Liver (tissue), 9 donors: ENCODE data around the gene MAMDC2. TPM values are rescaled to one million over a fixed set of nuclear protein-coding genes. Genes with fewer than 3 reads are reported as not detected.
A peak's percentile ranks its signal among the peaks of the same experiment; 100 is the strongest.

Experiments
- DNase-seq: peaks from one replicate; pipeline ENCODE4 v3.0.0-alpha.2; 2017; ENCODE audit warnings: low spot score
- H3K27ac ChIP-seq, 2 donors: one replicate each; pipeline ENCODE4 v1.7.0; 2013; ENCODE audit warnings: inconsistent platforms in 2 of 2, low read length in 2 of 2, control low read depth in 1 of 2, low read depth in 1 of 2, mild to moderate bottlenecking in 1 of 2
- H3K27me3 ChIP-seq, 4 donors: one replicate each; pipeline versions ENCODE4 v1.6.1 to v1.7.0; 2013; ENCODE audit warnings: low read length in 3 of 4, inconsistent platforms in 1 of 4, mild to moderate bottlenecking in 1 of 4, moderate library complexity in 1 of 4; ENCODE audit not compliant: control insufficient read depth in 4 of 4, insufficient read depth in 4 of 4
- H3K36me3 ChIP-seq, 4 donors: one replicate each; pipeline versions ENCODE4 v1.6.1 to v1.7.0; 2013; ENCODE audit warnings: low read length in 3 of 4, mild to moderate bottlenecking in 3 of 4, low read depth in 1 of 4, moderate library complexity in 1 of 4; ENCODE audit not compliant: control insufficient read depth in 4 of 4, insufficient read depth in 3 of 4
- H3K4me1 ChIP-seq, 4 donors: one replicate each; pipeline versions ENCODE4 v1.6.1 to v1.7.0; 2013; ENCODE audit warnings: low read length in 3 of 4, mild to moderate bottlenecking in 3 of 4, moderate library complexity in 1 of 4; ENCODE audit not compliant: control insufficient read depth in 4 of 4, insufficient read depth in 4 of 4
- H3K4me3 ChIP-seq, 3 donors: one replicate each; pipeline versions ENCODE4 v1.6.1 to v1.7.0; 2013; ENCODE audit warnings: low read length in 3 of 3, control low read depth in 1 of 3, low read depth in 1 of 3, mild to moderate bottlenecking in 1 of 3
- H3K9ac ChIP-seq, 2 donors: one replicate each; pipeline ENCODE4 v1.7.0; 2013; ENCODE audit warnings: low read length in 2 of 2, mild to moderate bottlenecking in 2 of 2, moderate library complexity in 2 of 2, control low read depth in 1 of 2, low read depth in 1 of 2
- H3K9me3 ChIP-seq, 4 donors: one replicate each; pipeline versions ENCODE4 v1.6.1 to v1.7.0; 2013; ENCODE audit warnings: low read length in 3 of 4; ENCODE audit not compliant: control insufficient read depth in 4 of 4
- ATF3 ChIP-seq: IDR thresholded peaks from 2 replicates; pipeline ENCODE4 v1.6.1; 2016; ENCODE audit warnings: antibody characterized with exemption
- CTCF ChIP-seq: fragments of 150-350 bp; IDR thresholded peaks from 2 replicates; pipeline ENCODE4 v1.5.1; 2017; ENCODE audit warnings: improper control_type of control experiment, low read depth, low read length; ENCODE audit not compliant: missing input control
- EGR1 ChIP-seq, 2 donors: IDR thresholded peaks; 2 replicates each; pipeline ENCODE4 v1.6.1; 2016 to 2018; ENCODE audit warnings: antibody characterized with exemption in 2 of 2, low read depth in 2 of 2
- FOXA1 ChIP-seq: IDR thresholded peaks from 2 replicates; pipeline ENCODE4 v1.6.1; 2016; ENCODE audit warnings: antibody characterized with exemption
- FOXA2 ChIP-seq: IDR thresholded peaks from 2 replicates; pipeline ENCODE4 v1.6.1; 2016; ENCODE audit warnings: antibody characterized with exemption
- JUND ChIP-seq, 2 donors: IDR thresholded peaks; 2 replicates each; pipeline ENCODE4 v1.6.1; 2016; ENCODE audit warnings: antibody characterized with exemption in 2 of 2
- MAX ChIP-seq: IDR thresholded peaks from 2 replicates; pipeline ENCODE4 v1.6.1; 2016; ENCODE audit warnings: antibody characterized with exemption
- NR2F2 ChIP-seq: IDR thresholded peaks from 2 replicates; pipeline ENCODE4 v1.6.1; 2016; ENCODE audit warnings: antibody characterized with exemption
- RXRA ChIP-seq, 2 donors: IDR thresholded peaks; 2 replicates each; pipeline ENCODE4 v1.6.1; 2017 to 2018; ENCODE audit warnings: antibody characterized with exemption in 2 of 2, mild to moderate bottlenecking in 1 of 2
- SP1 ChIP-seq: IDR thresholded peaks from 2 replicates; pipeline ENCODE4 v1.6.1; 2018; ENCODE audit warnings: antibody characterized with exemption, mild to moderate bottlenecking
- TAF1 ChIP-seq: conservative IDR thresholded peaks from 2 replicates; pipeline ENCODE4 v1.6.1; 2016; ENCODE audit warnings: antibody characterized with exemption, mild to moderate bottlenecking
- YY1 ChIP-seq: IDR thresholded peaks from 2 replicates; pipeline ENCODE4 v1.6.1; 2016; ENCODE audit warnings: antibody characterized with exemption, mild to moderate bottlenecking
- ZBTB33 ChIP-seq: IDR thresholded peaks from 2 replicates; pipeline ENCODE4 v1.6.1; 2016; ENCODE audit warnings: antibody characterized with exemption
- WGBS: extraction: QIAGEN DNeasy Blood & Tissue Kit; methylation state at CpG from one replicate; pipeline ENCODE4 v1.1.7; 2013; 5-methylcytosine and 5-hydroxymethylcytosine counted together
- polyA plus RNA-seq, 2 donors: library from polyadenylated mRNA; stranded (reverse) in 1 of 2; unstranded in 1 of 2; fragments of 200-250 nt in 1 of 2; fragments of >200 nt in 1 of 2; fragmentation: Nextera tagmentation in 1 of 2; extraction: Ambion mirVana in 1 of 2; gene quantifications; one replicate each; pipeline versions ENCODE4 v1.2.1 to v1.2.3, GENCODE V29; 2013 to 2015
- total RNA-seq, 2 donors: library from RNA; depleted of rRNA; stranded (reverse); fragments of >200 nt; gene quantifications; one replicate each; pipeline ENCODE4 v1.2.3, GENCODE V29; 2014
- donor health status: healthy.
- donor health status: healthy.
- donor health status: healthy.
- donor health status: healthy.
- donor health status: healthy.

Gene MAMDC2
- total and polyA plus RNA-seq, 4 donors, result 0.28 to 4.4 (median 1.0) TPM

DNA sequence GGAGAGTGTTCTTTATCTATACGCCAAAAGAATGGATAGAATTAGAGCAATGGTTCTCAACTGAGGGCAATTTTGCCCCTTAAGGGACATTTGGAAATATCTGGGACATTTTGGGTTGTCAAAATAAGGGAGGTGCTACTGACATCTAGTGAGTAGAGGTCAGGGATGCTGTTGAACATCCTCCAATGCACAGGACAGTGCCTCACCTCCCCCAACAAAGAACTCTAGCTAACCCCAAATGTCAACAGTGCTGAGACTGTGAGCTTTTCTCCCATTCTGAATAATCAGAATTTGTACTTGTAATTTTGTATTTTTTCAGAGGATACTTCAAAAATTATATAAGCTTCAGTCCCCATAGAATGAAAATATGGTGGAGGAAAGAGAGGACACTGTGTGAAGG is 206.6 kb downstream of the MAMDC2 start:
- H3K9ac ChIP-seq, result no peak overlapping the region
- no peak overlapping the region for H3K27ac ChIP-seq
- 98% methylated on average over 1 of the region's 1 CpG for WGBS
- no peak overlapping the region for H3K4me3 ChIP-seq
- H3K4me1 ChIP-seq, result peaks cover 1 to 8% (median 3%) of the 10 kb centered on the region in 4 donors
- DNase-seq, result no peak
- no peaks in the 10 kb centered on the region for H3K36me3 ChIP-seq
- no peaks in the 10 kb centered on the region for H3K27me3 ChIP-seq
- TF ChIP-seq ZBTB33 (no peak), RXRA (IDR thresholded peaks at IDR 0.05) (peak; percentile 30 to 69), TAF1 (no peak), FOXA1 (no peak), NR2F2 (no peak), ATF3 (no peak)
- H3K9me3 ChIP-seq, result no peaks in the 10 kb centered on the region

DNA sequence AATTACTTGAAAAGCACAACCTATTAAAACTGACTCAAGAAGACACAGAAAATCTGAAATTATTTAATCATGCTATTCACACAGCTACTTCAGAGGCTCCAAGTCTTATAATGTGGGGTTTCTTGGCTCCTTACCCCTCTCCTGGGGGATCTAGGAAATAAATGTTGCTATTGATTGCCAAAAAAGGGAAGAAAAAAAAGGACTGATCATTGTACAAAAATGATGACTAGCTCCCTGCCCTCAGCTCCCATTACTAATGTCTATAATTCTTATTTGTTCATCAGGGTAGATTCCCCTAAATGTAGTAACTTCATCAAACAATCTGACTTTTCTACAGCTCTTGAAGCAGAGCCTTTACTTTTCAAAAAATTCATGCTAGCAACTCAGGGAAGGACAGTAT is 211.8 kb downstream of the MAMDC2 start:
- Histone ChIP-seq H3K4me1 (peaks cover 8 to 42% (median 25%) of the 10 kb centered on the region in 4 donors), H3K27me3 (no peaks in the 10 kb centered on the region), H3K27ac (no peak overlapping the region), H3K9ac (no peak overlapping the region), H3K36me3 (no peaks in the 10 kb centered on the region), H3K4me3 (no peak overlapping the region), H3K9me3 (no peaks in the 10 kb centered on the region)
- TF ChIP-seq SP1 (no peak), FOXA1 (no peak), YY1 (no peak), JUND (IDR thresholded peaks at IDR 0.05) (no peak), MAX (no peak), TAF1 (no peak), CTCF (no peak), FOXA2 (no peak), RXRA (IDR thresholded peaks at IDR 0.05) (no peak), ZBTB33 (no peak)
- DNase-seq, result no peak

- H3K9me3 ChIP-seq, result no peaks in the 10 kb centered on the region
- DNase-seq, result no peak
- 70% methylated on average over 7 of the region's 7 CpGs for WGBS
- H3K4me3 ChIP-seq, result no peak overlapping the region
- H3K9ac ChIP-seq, result no peak overlapping the region
- H3K27ac ChIP-seq, result no peak overlapping the region
- H3K36me3 ChIP-seq, result no peaks in the 10 kb centered on the region
- no peaks in the 10 kb centered on the region for H3K27me3 ChIP-seq
- H3K4me1 ChIP-seq, result peaks cover 8 to 45% (median 26%) of the 10 kb centered on the region in 4 donors
- TF ChIP-seq ZBTB33, result no peak
- no peak for TF ChIP-seq JUND (IDR thresholded peaks at IDR 0.05)
- TF ChIP-seq MAX, result no peak
- no peak for TF ChIP-seq RXRA (IDR thresholded peaks at IDR 0.05)
- no peak for TF ChIP-seq CTCF
- no peak for TF ChIP-seq EGR1 (IDR thresholded peaks at IDR 0.05; ENCODE audit: low read depth in 2 of 2)
Measured at GRCh38 chr9:70256123-70256551, 212.5 kb downstream of the MAMDC2 start.
